Renal pelvis (tissue), 4 donors: ENCODE data around the gene TKTL1. TPM values are rescaled to one million over a fixed set of nuclear protein-coding genes. Genes with fewer than 3 reads are reported as not detected.
"Not testable (repeated sequence)": the region's sequence is repeated elsewhere in the genome, so short reads cannot be mapped to it uniquely, and the experiment has no call there.

Experiments used
- DNase-seq: peaks from one replicate; pipeline ENCODE4 v3.0.0-alpha.2; 2013
- polyA plus RNA-seq, 3 donors: library from polyadenylated mRNA; unstranded; fragments of 120-200 nt; gene quantifications; one replicate each; pipeline ENCODE4 v1.2.1, GENCODE V29; 2013; ENCODE audit not compliant: insufficient read length in 3 of 3

Gene TKTL1
- polyA plus RNA-seq, 3 donors, result 0.24 to 0.54 (median 0.52) TPM

- not testable (repeated sequence) for DNase-seq
These were observed 46.1 kb downstream of the TKTL1 start for GRCh38 chrX:154341399-154342298.

GRCh38 chrX:154343063-154343462, 47.5 kb downstream of the TKTL1 start:
- DNase-seq, result not testable (repeated sequence)

GRCh38 chrX:154343620-154344019, 48.0 kb downstream of the TKTL1 start:
- DNase-seq, result not testable (repeated sequence)

GRCh38 chrX:154348114-154348531, 52.5 kb downstream of the TKTL1 start:
- DNase-seq, result no peak

- no peak for DNase-seq
These were observed 53.2 kb downstream of the TKTL1 start for GRCh38 chrX:154348646-154349358.

GRCh38 chrX:154349359-154349935, 53.9 kb downstream of the TKTL1 start:
- no peak for DNase-seq

GRCh38 chrX:154349979-154350378, 54.4 kb downstream of the TKTL1 start:
- DNase-seq, result no peak

- no peak for DNase-seq
These were observed 55.0 kb downstream of the TKTL1 start for GRCh38 chrX:154350429-154351182.

- no peak for DNase-seq
These were observed 55.8 kb downstream of the TKTL1 start for GRCh38 chrX:154351183-154352011.

- no peak for DNase-seq
These were observed 56.4 kb downstream of the TKTL1 start for GRCh38 chrX:154352012-154352401.

GRCh38 chrX:154352466-154352865, 56.9 kb downstream of the TKTL1 start:
- DNase-seq, result no peak

GRCh38 chrX:154353172-154353843, 57.7 kb downstream of the TKTL1 start:
- DNase-seq, result no peak

- no peak for DNase-seq
These were observed 58.4 kb downstream of the TKTL1 start for GRCh38 chrX:154354013-154354412.

- DNase-seq, result no peak
These were observed 58.9 kb downstream of the TKTL1 start for GRCh38 chrX:154354516-154354915.

GRCh38 chrX:154355094-154355775, 59.6 kb downstream of the TKTL1 start:
- no peak for DNase-seq

- DNase-seq, result no peak
These were observed 60.2 kb downstream of the TKTL1 start for GRCh38 chrX:154355776-154356140.

- DNase-seq, result no peak
These were observed 61.0 kb downstream of the TKTL1 start for GRCh38 chrX:154356596-154356995.

GRCh38 chrX:154357205-154357604, 61.6 kb downstream of the TKTL1 start:
- DNase-seq, result no peak

GRCh38 chrX:154358011-154358410, 62.4 kb downstream of the TKTL1 start:
- no peak for DNase-seq

GRCh38 chrX:154358829-154359228, 63.2 kb downstream of the TKTL1 start:
- no peak for DNase-seq
